HEK293 (cell line): ENCODE data around the gene SIRPA.

Source experiments
- CTCF ChIA-PET: fragments of 350-600 bp; formaldehyde crosslinking; extraction: SDS; loops from one replicate; lab custom pipeline; 2021; ENCODE audit warnings: antibody characterized with exemption; lab: Yijun Ruan, JAX
- POLR2A ChIA-PET: fragments of 300-600 bp; formaldehyde crosslinking; extraction: SDS; loops from one replicate; lab custom pipeline; 2020; ENCODE audit warnings: antibody characterized with exemption, inconsistent platforms; lab: Yijun Ruan, JAX
- H3K27ac ChIP-seq: fragments of 200-500 bp; sonication (Bioruptor generic); 2 replicates; pipeline ENCODE4 v1.5.1; 2014; ENCODE audit warnings: low read depth, low read length, control low read depth, inconsistent platforms; ENCODE audit errors: extremely low read depth
- H3K36me3 ChIP-seq, 2 experiments: fragments of 200-500 bp in 1 of 2; sonication (Bioruptor generic) in 1 of 2; 1 replicate in 1 of 2; 2 replicates in 1 of 2; pipeline ENCODE4 v1.5.1; 2014 to 2017; ENCODE audit warnings: inconsistent platforms in 2 of 2, low read length in 2 of 2; ENCODE audit not compliant: control insufficient read depth in 2 of 2, insufficient read depth in 1 of 2
- H3K4me1 ChIP-seq: fragments of 200-500 bp; sonication (Bioruptor generic); 2 replicates; pipeline ENCODE4 v1.5.1; 2014; ENCODE audit warnings: mild to moderate bottlenecking, low read length, inconsistent platforms; ENCODE audit not compliant: control insufficient read depth, insufficient read depth
- H3K4me3 ChIP-seq: 2 replicates; pipeline ENCODE4 v1.5.1; 2011; ENCODE audit warnings: low read depth, mild to moderate bottlenecking, control low read depth, low read length, moderate library complexity
- H3K9me3 ChIP-seq: fragments of 200-500 bp; sonication (Bioruptor generic); 2 replicates; pipeline ENCODE4 v1.5.1; 2014; ENCODE audit warnings: low read depth, low read length, inconsistent platforms; ENCODE audit not compliant: control insufficient read depth, insufficient read depth
- IKZF3 ChIP-seq: fragments of 450-650 bp; IDR thresholded peaks from 2 replicates; pipeline ENCODE4 v1.5.0; 2018; ENCODE audit warnings: missing biosample characterization, mild to moderate bottlenecking, missing genetic modification characterization, moderate library complexity
- KLF10 ChIP-seq: fragments of 450-650 bp; IDR thresholded peaks from 2 replicates; pipeline ENCODE4 v1.5.1; 2018; ENCODE audit warnings: missing biosample characterization, mild to moderate bottlenecking, missing genetic modification characterization
- PBX3 ChIP-seq: sonication (generic); formaldehyde crosslinking; IDR thresholded peaks from 2 replicates; pipeline ENCODE4 v1.8.1; 2022; ENCODE audit warnings: mild to moderate bottlenecking, moderate library complexity, missing genetic modification reagents
- SCRT1 ChIP-seq: fragments of 450-650 bp; formaldehyde crosslinking; IDR thresholded peaks from 2 replicates; pipeline ENCODE4 v1.5.1; 2016; ENCODE audit warnings: missing biosample characterization, missing genetic modification characterization, borderline replicate concordance
- ZBTB6 ChIP-seq: fragments of 450-650 bp; formaldehyde crosslinking; IDR thresholded peaks from 2 replicates; pipeline ENCODE4 v1.5.1; 2017; ENCODE audit warnings: missing biosample characterization, missing genetic modification characterization
- ZFP41 ChIP-seq: fragments of 450-650 bp; formaldehyde crosslinking; IDR thresholded peaks from 2 replicates; pipeline ENCODE4 v1.5.1; 2016; ENCODE audit warnings: missing biosample characterization, missing genetic modification characterization, borderline replicate concordance
- ZNF140 ChIP-seq: fragments of 450-650 bp; formaldehyde crosslinking; IDR thresholded peaks from 2 replicates; pipeline ENCODE4 v1.5.1; 2016; ENCODE audit warnings: missing biosample characterization, missing genetic modification characterization
- ZNF274 ChIP-seq, 2 experiments: fragments of 200-500 bp in 1 of 2; fragments of 450-650 bp in 1 of 2; sonication (Bioruptor generic) in 1 of 2; formaldehyde crosslinking in 1 of 2; IDR thresholded peaks; 2 replicates each; pipeline versions ENCODE4 v1.5.1 to v1.6.1; 2014 to 2016; ENCODE audit warnings: borderline replicate concordance in 1 of 2, inconsistent platforms in 1 of 2, low read length in 1 of 2, missing biosample characterization in 1 of 2, missing genetic modification characterization in 1 of 2
- ZNF324 ChIP-seq: fragments of 450-650 bp; formaldehyde crosslinking; IDR thresholded peaks from 2 replicates; pipeline ENCODE4 v1.5.1; 2016; ENCODE audit warnings: missing biosample characterization, missing genetic modification characterization
- ZNF350 ChIP-seq: fragments of 450-650 bp; formaldehyde crosslinking; IDR thresholded peaks from 2 replicates; pipeline ENCODE4 v1.5.0; 2017; ENCODE audit warnings: missing biosample characterization, mild to moderate bottlenecking, missing genetic modification characterization
- ZNF501 ChIP-seq: fragments of 450-650 bp; formaldehyde crosslinking; IDR thresholded peaks from 2 replicates; pipeline ENCODE4 v1.5.1; 2016; ENCODE audit warnings: missing biosample characterization, missing genetic modification characterization
- ZNF513 ChIP-seq: fragments of 450-650 bp; IDR thresholded peaks from 2 replicates; pipeline ENCODE4 v1.5.1; 2018; ENCODE audit warnings: missing biosample characterization, missing genetic modification characterization
- ZNF626 ChIP-seq: fragments of 450-650 bp; sonication (Bioruptor Pico); formaldehyde crosslinking; IDR thresholded peaks from 2 replicates; pipeline ENCODE4 v1.5.1; 2018; ENCODE audit warnings: missing biosample characterization, missing genetic modification characterization, inconsistent platforms
- TF ChIP-seq, protein P1 (sequence below): fragments of 450-650 bp; formaldehyde crosslinking; IDR thresholded peaks from 2 replicates; pipeline ENCODE4 v1.5.1; 2016; ENCODE audit warnings: missing biosample characterization, missing genetic modification characterization
- TF ChIP-seq, protein P2 (sequence below): fragments of 450-650 bp; formaldehyde crosslinking; IDR thresholded peaks from 2 replicates; pipeline ENCODE4 v1.5.1; 2016; ENCODE audit warnings: missing biosample characterization, missing genetic modification characterization
- TF ChIP-seq, protein P3 (sequence below): fragments of 450-650 bp; formaldehyde crosslinking; IDR thresholded peaks from 2 replicates; pipeline ENCODE4 v1.5.1; 2016; ENCODE audit warnings: missing biosample characterization, missing genetic modification characterization
- TF ChIP-seq, protein P4 (sequence below): fragments of 450-650 bp; formaldehyde crosslinking; IDR thresholded peaks from 2 replicates; pipeline ENCODE4 v1.5.1; 2016; ENCODE audit warnings: missing biosample characterization, missing genetic modification characterization
- TF ChIP-seq, protein P5 (sequence below): fragments of 450-650 bp; formaldehyde crosslinking; IDR thresholded peaks from 2 replicates; pipeline ENCODE4 v1.5.1; 2016; ENCODE audit warnings: missing biosample characterization, missing genetic modification characterization
- TF ChIP-seq, protein P6 (sequence below): fragments of 450-650 bp; formaldehyde crosslinking; IDR thresholded peaks from 2 replicates; pipeline ENCODE4 v1.5.1; 2016; ENCODE audit warnings: missing biosample characterization, missing genetic modification characterization, low read depth

The SIRPA gene

DNA sequence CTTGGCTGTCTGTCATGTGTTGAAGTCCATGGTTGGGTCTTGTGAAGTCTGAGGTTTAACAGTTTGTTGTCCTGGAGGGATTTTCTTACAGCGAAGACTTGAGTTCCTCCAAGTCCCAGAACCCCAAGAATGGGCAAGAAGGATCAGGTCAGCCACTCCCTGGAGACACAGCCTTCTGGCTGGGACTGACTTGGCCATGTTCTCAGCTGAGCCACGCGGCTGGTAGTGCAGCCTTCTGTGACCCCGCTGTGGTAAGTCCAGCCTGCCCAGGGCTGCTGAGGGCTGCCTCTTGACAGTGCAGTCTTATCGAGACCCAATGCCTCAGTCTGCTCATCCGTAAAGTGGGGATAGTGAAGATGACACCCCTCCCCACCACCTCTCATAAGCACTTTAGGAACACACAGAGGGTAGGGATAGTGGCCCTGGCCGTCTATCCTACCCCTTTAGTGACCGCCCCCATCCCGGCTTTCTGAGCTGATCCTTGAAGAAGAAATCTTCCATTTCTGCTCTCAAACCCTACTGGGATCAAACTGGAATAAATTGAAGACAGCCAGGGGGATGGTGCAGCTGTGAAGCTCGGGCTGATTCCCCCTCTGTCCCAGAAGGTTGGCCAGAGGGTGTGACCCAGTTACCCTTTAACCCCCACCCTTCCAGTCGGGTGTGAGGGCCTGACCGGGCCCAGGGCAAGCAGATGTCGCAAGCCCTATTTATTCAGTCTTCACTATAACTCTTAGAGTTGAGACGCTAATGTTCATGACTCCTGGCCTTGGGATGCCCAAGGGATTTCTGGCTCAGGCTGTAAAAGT lies 43.5 kb downstream of the SIRPA start (continued):
- TF ChIP-seq ZNF626 (tag by site-specific recombination), result no peak
- no peak for TF ChIP-seq ZNF513 (tag by site-specific recombination)
- no peak for TF ChIP-seq ZNF324 (tag by site-specific recombination)
- TF ChIP-seq, protein P1, sequence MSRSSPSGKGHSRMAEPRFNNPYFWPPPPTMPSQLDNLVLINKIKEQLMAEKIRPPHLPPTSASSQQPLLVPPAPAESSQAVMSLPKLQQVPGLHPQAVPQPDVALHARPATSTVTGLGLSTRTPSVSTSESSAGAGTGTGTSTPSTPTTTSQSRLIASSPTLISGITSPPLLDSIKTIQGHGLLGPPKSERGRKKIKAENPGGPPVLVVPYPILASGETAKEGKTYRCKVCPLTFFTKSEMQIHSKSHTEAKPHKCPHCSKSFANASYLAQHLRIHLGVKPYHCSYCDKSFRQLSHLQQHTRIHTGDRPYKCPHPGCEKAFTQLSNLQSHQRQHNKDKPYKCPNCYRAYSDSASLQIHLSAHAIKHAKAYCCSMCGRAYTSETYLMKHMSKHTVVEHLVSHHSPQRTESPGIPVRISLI (tag by site-specific recombination), result no peak
- TF ChIP-seq ZFP41 (tag by site-specific recombination), result no peak

DNA sequence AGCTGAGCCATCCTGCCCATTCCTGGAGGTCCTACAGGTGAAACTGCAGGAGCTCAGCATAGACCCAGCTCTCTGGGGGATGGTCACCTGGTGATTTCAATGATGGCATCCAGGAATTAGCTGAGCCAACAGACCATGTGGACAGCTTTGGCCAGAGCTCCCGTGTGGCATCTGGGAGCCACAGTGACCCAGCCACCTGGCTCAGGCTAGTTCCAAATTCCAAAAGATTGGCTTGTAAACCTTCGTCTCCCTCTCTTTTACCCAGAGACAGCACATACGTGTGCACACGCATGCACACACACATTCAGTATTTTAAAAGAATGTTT lies 44.0 kb downstream of the SIRPA start:
- H3K36me3 ChIP-seq, result peaks cover 0 to 5% of the 10 kb centered on the region in 2 experiments; a peak in 1 of 3 replicates
- CTCF ChIA-PET, result no interaction called here
- no peaks in the 10 kb centered on the region for H3K4me1 ChIP-seq
- POLR2A ChIA-PET, result no interaction called here
- no peak overlapping the region for H3K27ac ChIP-seq
- H3K4me3 ChIP-seq, result no peak overlapping the region
- H3K9me3 ChIP-seq, result no peaks in the 10 kb centered on the region
- TF ChIP-seq ZNF501 (tag by site-specific recombination), result no peak
- TF ChIP-seq, protein P2, sequence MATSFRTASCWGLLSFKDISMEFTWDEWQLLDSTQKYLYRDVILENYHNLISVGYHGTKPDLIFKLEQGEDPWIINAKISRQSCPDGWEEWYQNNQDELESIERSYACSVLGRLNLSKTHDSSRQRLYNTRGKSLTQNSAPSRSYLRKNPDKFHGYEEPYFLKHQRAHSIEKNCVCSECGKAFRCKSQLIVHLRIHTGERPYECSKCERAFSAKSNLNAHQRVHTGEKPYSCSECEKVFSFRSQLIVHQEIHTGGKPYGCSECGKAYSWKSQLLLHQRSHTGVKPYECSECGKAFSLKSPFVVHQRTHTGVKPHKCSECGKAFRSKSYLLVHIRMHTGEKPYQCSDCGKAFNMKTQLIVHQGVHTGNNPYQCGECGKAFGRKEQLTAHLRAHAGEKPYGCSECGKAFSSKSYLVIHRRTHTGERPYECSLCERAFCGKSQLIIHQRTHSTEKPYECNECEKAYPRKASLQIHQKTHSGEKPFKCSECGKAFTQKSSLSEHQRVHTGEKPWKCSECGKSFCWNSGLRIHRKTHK (tag by site-specific recombination), result no peak
- no peak for TF ChIP-seq ZNF140 (tag by site-specific recombination)
- TF ChIP-seq, protein P3, sequence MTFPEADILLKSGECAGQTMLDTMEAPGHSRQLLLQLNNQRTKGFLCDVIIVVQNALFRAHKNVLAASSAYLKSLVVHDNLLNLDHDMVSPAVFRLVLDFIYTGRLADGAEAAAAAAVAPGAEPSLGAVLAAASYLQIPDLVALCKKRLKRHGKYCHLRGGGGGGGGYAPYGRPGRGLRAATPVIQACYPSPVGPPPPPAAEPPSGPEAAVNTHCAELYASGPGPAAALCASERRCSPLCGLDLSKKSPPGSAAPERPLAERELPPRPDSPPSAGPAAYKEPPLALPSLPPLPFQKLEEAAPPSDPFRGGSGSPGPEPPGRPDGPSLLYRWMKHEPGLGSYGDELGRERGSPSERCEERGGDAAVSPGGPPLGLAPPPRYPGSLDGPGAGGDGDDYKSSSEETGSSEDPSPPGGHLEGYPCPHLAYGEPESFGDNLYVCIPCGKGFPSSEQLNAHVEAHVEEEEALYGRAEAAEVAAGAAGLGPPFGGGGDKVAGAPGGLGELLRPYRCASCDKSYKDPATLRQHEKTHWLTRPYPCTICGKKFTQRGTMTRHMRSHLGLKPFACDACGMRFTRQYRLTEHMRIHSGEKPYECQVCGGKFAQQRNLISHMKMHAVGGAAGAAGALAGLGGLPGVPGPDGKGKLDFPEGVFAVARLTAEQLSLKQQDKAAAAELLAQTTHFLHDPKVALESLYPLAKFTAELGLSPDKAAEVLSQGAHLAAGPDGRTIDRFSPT, result no peak
- TF ChIP-seq ZNF350 (tag by site-specific recombination), result no peak
- TF ChIP-seq IKZF3 (tag by site-specific recombination), result no peak
- TF ChIP-seq, protein P4, sequence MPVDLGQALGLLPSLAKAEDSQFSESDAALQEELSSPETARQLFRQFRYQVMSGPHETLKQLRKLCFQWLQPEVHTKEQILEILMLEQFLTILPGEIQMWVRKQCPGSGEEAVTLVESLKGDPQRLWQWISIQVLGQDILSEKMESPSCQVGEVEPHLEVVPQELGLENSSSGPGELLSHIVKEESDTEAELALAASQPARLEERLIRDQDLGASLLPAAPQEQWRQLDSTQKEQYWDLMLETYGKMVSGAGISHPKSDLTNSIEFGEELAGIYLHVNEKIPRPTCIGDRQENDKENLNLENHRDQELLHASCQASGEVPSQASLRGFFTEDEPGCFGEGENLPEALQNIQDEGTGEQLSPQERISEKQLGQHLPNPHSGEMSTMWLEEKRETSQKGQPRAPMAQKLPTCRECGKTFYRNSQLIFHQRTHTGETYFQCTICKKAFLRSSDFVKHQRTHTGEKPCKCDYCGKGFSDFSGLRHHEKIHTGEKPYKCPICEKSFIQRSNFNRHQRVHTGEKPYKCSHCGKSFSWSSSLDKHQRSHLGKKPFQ (tag by site-specific recombination), result no peak
- no peak for TF ChIP-seq ZNF274 (IDR thresholded peaks at IDR 0.05; ENCODE audit: low read length)
- no peak for TF ChIP-seq ZNF274 (tag by site-specific recombination; IDR thresholded peaks at IDR 0.05; ENCODE audit: borderline replicate concordance)
- TF ChIP-seq SCRT1 (tag by site-specific recombination), result no peak
- TF ChIP-seq, protein P5, sequence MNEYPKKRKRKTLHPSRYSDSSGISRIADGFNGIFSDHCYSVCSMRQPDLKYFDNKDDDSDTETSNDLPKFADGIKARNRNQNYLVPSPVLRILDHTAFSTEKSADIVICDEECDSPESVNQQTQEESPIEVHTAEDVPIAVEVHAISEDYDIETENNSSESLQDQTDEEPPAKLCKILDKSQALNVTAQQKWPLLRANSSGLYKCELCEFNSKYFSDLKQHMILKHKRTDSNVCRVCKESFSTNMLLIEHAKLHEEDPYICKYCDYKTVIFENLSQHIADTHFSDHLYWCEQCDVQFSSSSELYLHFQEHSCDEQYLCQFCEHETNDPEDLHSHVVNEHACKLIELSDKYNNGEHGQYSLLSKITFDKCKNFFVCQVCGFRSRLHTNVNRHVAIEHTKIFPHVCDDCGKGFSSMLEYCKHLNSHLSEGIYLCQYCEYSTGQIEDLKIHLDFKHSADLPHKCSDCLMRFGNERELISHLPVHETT (tag by site-specific recombination), result no peak
- TF ChIP-seq, protein P6, sequence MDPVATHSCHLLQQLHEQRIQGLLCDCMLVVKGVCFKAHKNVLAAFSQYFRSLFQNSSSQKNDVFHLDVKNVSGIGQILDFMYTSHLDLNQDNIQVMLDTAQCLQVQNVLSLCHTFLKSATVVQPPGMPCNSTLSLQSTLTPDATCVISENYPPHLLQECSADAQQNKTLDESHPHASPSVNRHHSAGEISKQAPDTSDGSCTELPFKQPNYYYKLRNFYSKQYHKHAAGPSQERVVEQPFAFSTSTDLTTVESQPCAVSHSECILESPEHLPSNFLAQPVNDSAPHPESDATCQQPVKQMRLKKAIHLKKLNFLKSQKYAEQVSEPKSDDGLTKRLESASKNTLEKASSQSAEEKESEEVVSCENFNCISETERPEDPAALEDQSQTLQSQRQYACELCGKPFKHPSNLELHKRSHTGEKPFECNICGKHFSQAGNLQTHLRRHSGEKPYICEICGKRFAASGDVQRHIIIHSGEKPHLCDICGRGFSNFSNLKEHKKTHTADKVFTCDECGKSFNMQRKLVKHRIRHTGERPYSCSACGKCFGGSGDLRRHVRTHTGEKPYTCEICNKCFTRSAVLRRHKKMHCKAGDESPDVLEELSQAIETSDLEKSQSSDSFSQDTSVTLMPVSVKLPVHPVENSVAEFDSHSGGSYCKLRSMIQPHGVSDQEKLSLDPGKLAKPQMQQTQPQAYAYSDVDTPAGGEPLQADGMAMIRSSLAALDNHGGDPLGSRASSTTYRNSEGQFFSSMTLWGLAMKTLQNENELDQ (tag by site-specific recombination), result no peak
- TF ChIP-seq KLF10 (tag by site-specific recombination), result no peak
- TF ChIP-seq PBX3, result no peak
- TF ChIP-seq ZBTB6, result no peak
